HEK293 (cell line): Measurements from ENCODE around the gene AP1B1.

ENCODE experiments used
- AEBP2 ChIP-seq: fragments of 450-650 bp; formaldehyde crosslinking; IDR thresholded peaks from 2 replicates; pipeline ENCODE4 v1.5.1; 2016; ENCODE audit warnings: missing biosample characterization, missing genetic modification characterization, borderline replicate concordance
- GLIS1 ChIP-seq: fragments of 450-650 bp; formaldehyde crosslinking; IDR thresholded peaks from 2 replicates; pipeline ENCODE4 v1.5.1; 2016; ENCODE audit warnings: missing biosample characterization, missing genetic modification characterization
- KLF10 ChIP-seq: fragments of 450-650 bp; IDR thresholded peaks from 2 replicates; pipeline ENCODE4 v1.5.1; 2018; ENCODE audit warnings: missing biosample characterization, mild to moderate bottlenecking, missing genetic modification characterization
- RBAK ChIP-seq: fragments of 450-650 bp; formaldehyde crosslinking; IDR thresholded peaks from 2 replicates; pipeline ENCODE4 v1.5.1; 2016; ENCODE audit warnings: missing biosample characterization, missing genetic modification characterization
- SCRT2 ChIP-seq: fragments of 450-650 bp; formaldehyde crosslinking; IDR thresholded peaks from 2 replicates; pipeline ENCODE4 v1.5.1; 2016; ENCODE audit warnings: missing biosample characterization, missing genetic modification characterization
- ZBTB1 ChIP-seq: fragments of 450-650 bp; formaldehyde crosslinking; IDR thresholded peaks from 2 replicates; pipeline ENCODE4 v1.5.1; 2016; ENCODE audit warnings: missing biosample characterization, missing genetic modification characterization
- ZBTB20 ChIP-seq: fragments of 450-650 bp; formaldehyde crosslinking; IDR thresholded peaks from 2 replicates; pipeline ENCODE4 v1.5.1; 2016; ENCODE audit warnings: missing biosample characterization, missing genetic modification characterization
- ZBTB26 ChIP-seq: fragments of 450-650 bp; formaldehyde crosslinking; optimal IDR thresholded peaks from 2 replicates; pipeline ENCODE3; 2016; ENCODE audit warnings: missing biosample characterization, mild to moderate bottlenecking, missing genetic modification characterization
- ZBTB7A ChIP-seq: fragments of 450-650 bp; formaldehyde crosslinking; IDR thresholded peaks from 2 replicates; pipeline ENCODE4 v1.5.1; 2016; ENCODE audit warnings: low read depth, missing biosample characterization, missing genetic modification characterization
- ZBTB8A ChIP-seq: fragments of 450-650 bp; formaldehyde crosslinking; IDR thresholded peaks from 2 replicates; pipeline ENCODE4 v1.5.1; 2016; ENCODE audit warnings: missing biosample characterization, missing genetic modification characterization
- ZIC2 ChIP-seq: fragments of 450-650 bp; formaldehyde crosslinking; IDR thresholded peaks from 2 replicates; pipeline ENCODE4 v1.5.1; 2016; ENCODE audit warnings: missing biosample characterization, missing genetic modification characterization
- ZNF140 ChIP-seq: fragments of 450-650 bp; formaldehyde crosslinking; IDR thresholded peaks from 2 replicates; pipeline ENCODE4 v1.5.1; 2016; ENCODE audit warnings: missing biosample characterization, missing genetic modification characterization
- ZNF16 ChIP-seq: fragments of 450-650 bp; formaldehyde crosslinking; IDR thresholded peaks from 2 replicates; pipeline ENCODE4 v1.5.1; 2016; ENCODE audit warnings: low read depth, missing biosample characterization, missing genetic modification characterization
- ZNF184 ChIP-seq: fragments of 450-650 bp; IDR thresholded peaks from 2 replicates; pipeline ENCODE4 v1.5.1; 2018; ENCODE audit warnings: missing biosample characterization, mild to moderate bottlenecking, missing genetic modification characterization
- ZNF19 ChIP-seq: fragments of 450-650 bp; formaldehyde crosslinking; IDR thresholded peaks from 2 replicates; pipeline ENCODE4; 2016; ENCODE audit warnings: missing biosample characterization, missing genetic modification characterization, low read depth
- ZNF214 ChIP-seq: fragments of 450-650 bp; formaldehyde crosslinking; IDR thresholded peaks from 2 replicates; pipeline ENCODE4 v1.5.1; 2017; ENCODE audit warnings: missing biosample characterization, mild to moderate bottlenecking, missing genetic modification characterization, borderline replicate concordance
- ZNF26 ChIP-seq: fragments of 450-650 bp; formaldehyde crosslinking; IDR thresholded peaks from 2 replicates; pipeline ENCODE4 v1.5.1; 2016; ENCODE audit warnings: missing biosample characterization, missing genetic modification characterization
- ZNF274 ChIP-seq, 2 experiments: fragments of 200-500 bp in 1 of 2; fragments of 450-650 bp in 1 of 2; sonication (Bioruptor generic) in 1 of 2; formaldehyde crosslinking in 1 of 2; IDR thresholded peaks; 2 replicates each; pipeline versions ENCODE4 v1.5.1 to v1.6.1; 2014 to 2016; ENCODE audit warnings: borderline replicate concordance in 1 of 2, inconsistent platforms in 1 of 2, low read length in 1 of 2, missing biosample characterization in 1 of 2, missing genetic modification characterization in 1 of 2
- ZNF341 ChIP-seq: fragments of 450-650 bp; formaldehyde crosslinking; IDR thresholded peaks from 2 replicates; pipeline ENCODE4; 2016; ENCODE audit warnings: low read depth, missing biosample characterization, missing genetic modification characterization
- ZNF394 ChIP-seq: fragments of 450-650 bp; formaldehyde crosslinking; IDR thresholded peaks from 2 replicates; pipeline ENCODE4 v1.5.1; 2016; ENCODE audit warnings: missing biosample characterization, missing genetic modification characterization, mild to moderate bottlenecking, moderate library complexity, borderline replicate concordance
- ZNF449 ChIP-seq: fragments of 450-650 bp; formaldehyde crosslinking; IDR thresholded peaks from 2 replicates; pipeline ENCODE4 v1.5.1; 2017; ENCODE audit warnings: missing biosample characterization, mild to moderate bottlenecking, missing genetic modification characterization, moderate library complexity
- ZNF510 ChIP-seq: fragments of 450-650 bp; formaldehyde crosslinking; IDR thresholded peaks from 2 replicates; pipeline ENCODE4 v1.5.1; 2018; ENCODE audit warnings: mild to moderate bottlenecking, missing genetic modification characterization, missing biosample characterization; ENCODE audit not compliant: insufficient replicate concordance
- ZNF560 ChIP-seq: fragments of 450-650 bp; formaldehyde crosslinking; IDR thresholded peaks from 2 replicates; pipeline ENCODE4 v1.5.1; 2017; ENCODE audit warnings: missing biosample characterization, missing genetic modification characterization, borderline replicate concordance
- ZNF596 ChIP-seq: fragments of 450-650 bp; IDR thresholded peaks from 2 replicates; pipeline ENCODE4 v1.5.0; 2018; ENCODE audit warnings: missing biosample characterization, mild to moderate bottlenecking, missing genetic modification characterization, moderate library complexity
- ZNF610 ChIP-seq: fragments of 450-650 bp; formaldehyde crosslinking; IDR thresholded peaks from 2 replicates; pipeline ENCODE4 v1.5.1; 2016; ENCODE audit warnings: missing biosample characterization, missing genetic modification characterization, borderline replicate concordance
- ZNF623 ChIP-seq: fragments of 450-650 bp; formaldehyde crosslinking; IDR thresholded peaks from 2 replicates; pipeline ENCODE4 v1.5.1; 2016; ENCODE audit warnings: missing biosample characterization, missing genetic modification characterization
- ZNF658 ChIP-seq: fragments of 450-650 bp; formaldehyde crosslinking; IDR thresholded peaks from 2 replicates; pipeline ENCODE4; 2016; ENCODE audit warnings: missing biosample characterization, missing genetic modification characterization
- ZNF670 ChIP-seq: fragments of 450-650 bp; formaldehyde crosslinking; IDR thresholded peaks from 2 replicates; pipeline ENCODE4 v1.5.1; 2016; ENCODE audit warnings: missing biosample characterization, missing genetic modification characterization, low read depth
- ZNF707 ChIP-seq: fragments of 450-650 bp; formaldehyde crosslinking; IDR thresholded peaks from 2 replicates; pipeline ENCODE4 v1.5.1; 2016; ENCODE audit warnings: missing biosample characterization, missing genetic modification characterization
- ZNF747 ChIP-seq: fragments of 450-650 bp; formaldehyde crosslinking; IDR thresholded peaks from 2 replicates; pipeline ENCODE4 v1.5.1; 2016; ENCODE audit warnings: missing biosample characterization, missing genetic modification characterization
- ZNF76 ChIP-seq: fragments of 450-650 bp; formaldehyde crosslinking; IDR thresholded peaks from 2 replicates; pipeline ENCODE4; 2016; ENCODE audit warnings: low read depth, missing biosample characterization, missing genetic modification characterization, borderline replicate concordance

Gene AP1B1

GRCh38 chr22:29387921-29388758, at the start of gene AP1B1 (continued):
- TF ChIP-seq ZBTB26, result peak; percentile 69
- no peak for TF ChIP-seq ZNF560 (tag by site-specific recombination)
- TF ChIP-seq ZNF449 (tag by site-specific recombination), result peak; percentile 96
- TF ChIP-seq ZBTB7A (tag by site-specific recombination), result peak; percentile 92
- TF ChIP-seq ZNF341 (tag by site-specific recombination), result peak; percentile 88
- TF ChIP-seq ZNF747, result no peak
- no peak for TF ChIP-seq ZNF26
- no peak for TF ChIP-seq ZNF596 (tag by site-specific recombination)
- TF ChIP-seq RBAK (tag by site-specific recombination), result no peak
- no peak for TF ChIP-seq AEBP2 (tag by site-specific recombination)
- no peak for TF ChIP-seq ZNF707 (tag by site-specific recombination)
- TF ChIP-seq ZBTB8A (tag by site-specific recombination), result peak; percentile 46; the same call in 1 of the 2 replicates
- peak; percentile 62; the same call in 1 of the 2 replicates for TF ChIP-seq ZNF76 (tag by site-specific recombination)
- no peak for TF ChIP-seq ZNF214 (tag by site-specific recombination)
- no peak for TF ChIP-seq ZBTB1
- TF ChIP-seq ZIC2 (tag by site-specific recombination), result peak; percentile 87
- no peak; the same call in 1 of the 2 replicates for TF ChIP-seq ZNF394
- TF ChIP-seq ZNF610 (tag by site-specific recombination), result no peak
- peak; percentile 16; the same call in 1 of the 2 replicates for TF ChIP-seq ZBTB20 (tag by site-specific recombination)
- no peak for TF ChIP-seq ZNF184 (tag by site-specific recombination)
- peak; percentile 67 for TF ChIP-seq GLIS1 (tag by site-specific recombination)
- TF ChIP-seq ZNF274 (IDR thresholded peaks at IDR 0.05; ENCODE audit: low read length), result no peak
- TF ChIP-seq ZNF274 (tag by site-specific recombination; IDR thresholded peaks at IDR 0.05; ENCODE audit: borderline replicate concordance), result no peak
- no peak for TF ChIP-seq SCRT2 (tag by site-specific recombination)
- no peak for TF ChIP-seq ZNF670 (tag by site-specific recombination)
- TF ChIP-seq ZNF140 (tag by site-specific recombination), result no peak
- no peak for TF ChIP-seq ZNF16 (tag by site-specific recombination)
- TF ChIP-seq ZNF623 (tag by site-specific recombination), result no peak
- TF ChIP-seq ZNF19 (tag by site-specific recombination), result no peak
- TF ChIP-seq KLF10, result peak; percentile 72
- no peak for TF ChIP-seq ZNF510 (tag by site-specific recombination)
- TF ChIP-seq ZNF658 (tag by site-specific recombination), result no peak
